NCI-H2196 treated with DMSO at 0.1 percent for 48 hours (cell line): Measurements from ENCODE around the gene ACCSL.

Experiments
- DNase-seq: peaks from one replicate; lab custom pipeline; 2025; ENCODE audit not compliant: unreplicated experiment; lab: John Stamatoyannopoulos, UW

Gene ACCSL

DNA sequence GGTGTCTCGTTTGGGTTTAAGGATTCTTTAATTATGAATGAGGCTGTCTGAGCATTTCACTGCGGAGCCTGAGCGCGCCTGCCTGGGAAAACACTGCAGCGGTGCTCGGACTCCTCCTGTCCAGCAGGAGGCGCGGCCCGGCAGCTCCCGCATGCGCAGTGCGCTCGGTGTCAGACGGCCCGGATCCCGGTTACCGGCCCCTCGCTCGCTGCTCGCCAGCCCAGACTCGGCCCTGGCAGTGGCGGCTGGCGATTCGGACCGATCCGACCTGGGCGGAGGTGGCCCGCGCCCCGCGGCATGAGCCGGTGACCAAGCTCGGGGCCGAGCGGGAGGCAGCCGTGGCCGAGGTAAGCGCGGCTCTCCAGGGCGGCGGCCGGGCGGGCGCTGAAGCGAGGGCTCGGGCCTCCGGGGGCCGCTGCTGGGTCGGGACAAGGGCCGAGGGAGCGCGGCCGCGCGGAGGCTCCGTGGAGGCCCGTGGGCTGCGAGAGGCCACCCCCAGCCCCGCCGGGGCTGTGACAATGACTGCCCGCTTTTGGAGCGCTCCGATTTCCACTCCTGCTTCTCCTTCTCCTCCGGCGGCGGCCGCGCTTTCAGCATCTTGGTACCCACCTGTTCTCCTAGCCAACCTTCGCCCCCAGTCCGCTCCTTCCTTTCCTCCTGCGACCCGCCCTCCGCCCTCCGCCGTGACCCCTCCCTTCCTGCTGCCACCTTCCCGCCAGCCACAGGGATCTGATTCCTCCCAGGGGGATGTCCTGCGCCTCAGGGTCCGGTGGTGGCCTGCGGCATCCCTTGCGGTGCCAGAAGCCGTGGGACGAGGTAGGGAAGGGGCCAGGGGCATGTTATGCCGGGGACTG is 48.0 kb downstream of the ACCSL start, which contains the start of gene EXT2:
TSS of gene EXT2 (plus strand) at position 173 of the 854 bp plus-strand sequence. CDS start 12,035 bp downstream, outside the sequence.
- peak; percentile 76 for DNase-seq

DNA sequence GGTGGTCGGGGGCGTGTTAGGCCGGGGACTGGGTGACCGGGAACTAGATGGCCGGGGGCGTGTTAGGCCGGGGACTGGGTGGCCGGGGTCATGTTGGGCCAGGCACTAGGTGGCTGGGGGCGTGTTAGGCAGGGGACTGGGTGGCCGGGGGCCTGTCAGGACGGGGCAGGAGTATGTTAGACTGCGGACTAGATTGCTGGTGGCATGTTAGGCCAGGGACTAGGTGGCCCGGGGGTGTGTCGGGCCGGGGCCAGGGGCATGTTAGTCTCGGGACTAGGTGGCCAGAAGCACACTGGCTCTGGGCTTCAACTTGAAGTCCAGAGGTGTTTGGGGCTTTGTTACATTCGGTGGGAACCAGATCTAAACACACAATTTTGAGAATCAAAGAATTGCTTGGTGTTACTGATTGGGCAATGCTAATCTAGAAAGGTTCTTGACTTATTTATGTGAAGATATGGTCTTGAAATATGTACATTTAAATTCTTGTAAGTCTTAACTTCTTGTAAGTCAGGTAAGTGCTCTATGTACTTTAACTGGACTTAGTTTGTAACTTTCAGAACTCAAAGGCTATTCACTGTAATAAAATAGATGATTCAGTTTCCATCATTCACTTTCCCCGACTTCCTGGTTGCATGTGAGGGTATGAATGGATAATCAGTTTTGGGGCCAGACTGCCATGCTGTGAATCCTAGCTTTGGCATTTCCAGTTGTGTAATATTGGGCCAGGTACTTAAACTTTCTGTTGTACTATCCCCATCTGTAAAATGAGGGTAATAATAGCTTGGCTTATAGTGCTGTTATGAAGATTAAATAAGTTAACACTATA is 48.8 kb downstream of the ACCSL start:
- DNase-seq, result no peak

DNA sequence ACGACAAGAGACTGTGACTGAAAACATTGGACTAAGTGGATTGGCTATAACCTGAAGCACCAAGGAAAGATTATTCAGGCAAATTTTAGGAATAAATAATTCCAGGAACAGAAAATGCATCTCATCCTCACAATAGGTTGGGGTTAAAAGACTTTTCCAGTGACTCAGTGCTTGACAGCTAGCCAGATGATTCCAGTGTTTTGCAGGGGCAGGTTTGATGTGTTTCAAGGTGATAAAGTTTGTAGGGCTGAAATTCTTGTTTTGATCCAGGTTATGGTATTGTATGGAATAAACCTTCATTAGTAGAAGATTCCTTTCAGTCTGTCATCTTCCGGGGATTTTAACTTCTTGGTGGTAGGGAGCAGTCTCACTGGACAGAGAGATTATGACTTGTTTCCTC is 50.0 kb downstream of the ACCSL start:
- no peak for DNase-seq

DNA sequence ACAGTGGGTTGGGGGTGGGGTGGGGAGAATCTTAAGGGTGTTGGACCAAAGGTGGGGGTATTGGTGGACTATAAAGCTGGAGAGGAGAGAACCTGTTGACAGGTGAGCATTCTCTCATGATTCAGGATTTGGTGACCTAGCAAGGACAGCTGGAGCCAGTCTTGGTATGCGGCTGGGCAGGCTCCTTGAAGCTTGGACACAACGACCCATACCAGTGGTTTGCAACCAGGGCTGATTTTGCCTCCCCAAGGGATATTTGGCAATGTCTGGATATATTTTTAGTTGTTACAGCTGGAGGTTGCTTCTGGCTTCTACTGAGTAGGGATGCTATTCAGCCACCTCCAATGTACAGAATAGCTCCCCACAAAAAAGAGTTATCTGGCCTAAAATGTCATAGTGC is 53.3 kb downstream of the ACCSL start:
- DNase-seq, result no peak

DNA sequence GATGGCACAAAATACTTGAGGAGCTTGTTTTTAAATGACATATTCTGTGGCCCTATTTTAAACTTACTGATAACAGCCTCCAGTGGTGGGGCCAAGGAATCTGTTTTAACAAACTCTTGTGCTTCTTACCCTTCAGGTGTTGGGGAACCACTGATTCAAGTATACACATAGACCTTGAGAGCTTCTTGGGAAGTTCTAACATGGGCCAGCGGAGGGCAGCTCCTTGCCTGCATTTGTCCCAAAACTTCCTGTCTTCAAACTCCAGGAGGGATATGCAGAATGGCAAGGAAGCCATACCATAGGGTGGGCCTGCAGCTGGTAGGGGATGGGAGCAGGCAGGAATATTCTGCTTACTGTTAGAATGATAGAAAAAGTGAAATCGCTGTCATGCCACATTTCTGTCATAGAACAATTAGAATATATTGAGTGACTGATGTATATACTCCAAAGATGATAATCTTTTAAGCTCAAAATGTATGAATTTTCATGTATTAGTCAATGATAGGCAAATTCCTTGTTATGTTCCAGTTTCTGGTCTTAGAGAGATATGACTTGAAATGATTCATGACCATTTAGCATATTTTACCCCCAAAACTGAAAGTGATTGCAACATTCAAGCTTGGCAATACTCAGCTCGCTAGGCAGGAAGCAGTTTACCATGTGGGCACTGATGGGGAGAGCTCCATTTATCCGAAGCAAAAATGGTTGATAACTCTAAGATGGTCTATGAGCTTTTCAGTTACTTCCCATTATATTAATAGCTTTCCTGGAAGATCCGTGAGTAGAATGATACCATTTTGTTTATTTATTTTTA is 56.9 kb downstream of the ACCSL start:
- DNase-seq, result no peak

DNA sequence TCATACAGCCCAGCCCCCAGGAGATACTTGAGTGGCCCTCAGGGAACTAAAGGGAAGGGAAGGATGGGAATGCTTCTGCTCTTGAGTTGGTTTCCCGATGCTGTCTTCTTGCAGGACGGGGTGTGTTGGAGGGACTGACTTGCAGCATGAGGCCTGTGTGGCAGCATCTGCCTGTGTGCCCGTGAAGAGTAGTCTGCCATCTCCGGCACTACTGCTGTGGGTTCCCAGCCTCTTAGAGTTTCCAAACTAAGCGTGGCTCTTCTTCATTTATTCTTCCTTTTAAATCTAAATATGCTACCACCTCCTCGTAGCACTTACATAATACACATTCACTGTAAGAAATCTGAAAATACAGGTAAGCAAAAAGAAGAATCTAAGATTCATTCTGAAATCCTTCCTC is 60.5 kb downstream of the ACCSL start:
- no peak for DNase-seq
